Cardiac fibroblast (primary cell): Measurements from ENCODE around the gene STK24.

Source experiments
- DNase-seq, 2 donors: peaks; one replicate each; pipeline versions ENCODE4 v3.0.0 to v3.0.0-alpha.2; 2010; ENCODE audit warnings: low read depth in 2 of 2
- H3K4me3 ChIP-seq, 2 donors: replicated peaks in 1 of 2; 1 replicate in 1 of 2; 2 replicates in 1 of 2; pipeline ENCODE4 v1.5.1; 2011; ENCODE audit warnings: low read depth in 2 of 2, low read length in 2 of 2, mild to moderate bottlenecking in 2 of 2, moderate library complexity in 1 of 2
- TF ChIP-seq, protein P1 (sequence below): IDR thresholded peaks from one replicate; pipeline ENCODE4 v1.5.1; 2011; ENCODE audit warnings: low read depth, mild to moderate bottlenecking, low read length, inconsistent platforms

STK24 gene

GRCh38 chr13:98487522-98487921 is 89.4 kb downstream of the STK24 start:
- H3K4me3 ChIP-seq, result no peak overlapping the region
- TF ChIP-seq, protein P1, sequence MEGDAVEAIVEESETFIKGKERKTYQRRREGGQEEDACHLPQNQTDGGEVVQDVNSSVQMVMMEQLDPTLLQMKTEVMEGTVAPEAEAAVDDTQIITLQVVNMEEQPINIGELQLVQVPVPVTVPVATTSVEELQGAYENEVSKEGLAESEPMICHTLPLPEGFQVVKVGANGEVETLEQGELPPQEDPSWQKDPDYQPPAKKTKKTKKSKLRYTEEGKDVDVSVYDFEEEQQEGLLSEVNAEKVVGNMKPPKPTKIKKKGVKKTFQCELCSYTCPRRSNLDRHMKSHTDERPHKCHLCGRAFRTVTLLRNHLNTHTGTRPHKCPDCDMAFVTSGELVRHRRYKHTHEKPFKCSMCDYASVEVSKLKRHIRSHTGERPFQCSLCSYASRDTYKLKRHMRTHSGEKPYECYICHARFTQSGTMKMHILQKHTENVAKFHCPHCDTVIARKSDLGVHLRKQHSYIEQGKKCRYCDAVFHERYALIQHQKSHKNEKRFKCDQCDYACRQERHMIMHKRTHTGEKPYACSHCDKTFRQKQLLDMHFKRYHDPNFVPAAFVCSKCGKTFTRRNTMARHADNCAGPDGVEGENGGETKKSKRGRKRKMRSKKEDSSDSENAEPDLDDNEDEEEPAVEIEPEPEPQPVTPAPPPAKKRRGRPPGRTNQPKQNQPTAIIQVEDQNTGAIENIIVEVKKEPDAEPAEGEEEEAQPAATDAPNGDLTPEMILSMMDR, result no peak
- no peak for DNase-seq

DNA sequence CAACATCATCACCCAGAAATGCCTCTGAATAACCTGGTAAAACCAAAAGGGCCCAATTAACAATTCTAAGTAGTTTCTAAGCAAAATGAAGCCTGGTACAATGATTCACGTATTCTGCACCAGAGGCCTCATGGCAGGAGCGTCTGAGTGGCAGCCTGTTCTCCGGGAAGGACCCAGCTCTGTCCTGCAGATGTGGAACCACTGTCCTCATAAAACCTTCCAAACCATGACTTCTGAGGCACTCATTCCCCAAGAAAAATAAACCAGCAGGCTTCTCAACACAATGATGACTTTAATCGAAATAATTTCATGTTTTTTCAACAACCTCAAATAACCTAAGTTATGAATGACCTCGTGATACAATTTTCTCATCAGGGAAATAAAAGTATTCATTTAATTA is 89.9 kb downstream of the STK24 start:
- TF ChIP-seq, protein P1, result no peak
- no peak for DNase-seq

DNA sequence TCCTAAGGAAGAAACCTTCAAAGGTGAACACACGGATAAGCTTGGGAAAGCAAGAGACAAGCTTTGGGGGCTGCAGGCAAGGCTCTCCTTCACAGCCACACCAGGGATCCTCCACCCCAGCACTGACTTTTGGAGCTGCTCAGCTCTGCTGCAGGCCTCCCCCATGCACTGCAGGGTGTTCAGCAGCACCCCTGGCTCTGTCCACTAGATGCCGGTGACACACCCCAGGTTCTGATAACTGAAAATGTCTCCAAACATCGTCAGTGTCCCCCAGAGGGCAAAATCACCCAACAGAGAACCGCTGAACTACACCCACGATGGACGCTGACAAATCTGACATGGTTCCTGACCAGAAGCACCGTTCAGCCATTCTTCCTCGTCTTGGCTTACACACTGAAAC is 90.5 kb downstream of the STK24 start:
- no peak for DNase-seq
- TF ChIP-seq, protein P1, result no peak
- no peak overlapping the region for H3K4me3 ChIP-seq

More for the DNA sequence above, 89.9 kb downstream of the STK24 start:
- no peak overlapping the region for H3K4me3 ChIP-seq

- TF ChIP-seq, protein P1, result no peak
- no peak for DNase-seq
- no peak overlapping the region for H3K4me3 ChIP-seq
Measured at GRCh38 chr13:98485561-98485960, 91.3 kb downstream of the STK24 start.

DNA sequence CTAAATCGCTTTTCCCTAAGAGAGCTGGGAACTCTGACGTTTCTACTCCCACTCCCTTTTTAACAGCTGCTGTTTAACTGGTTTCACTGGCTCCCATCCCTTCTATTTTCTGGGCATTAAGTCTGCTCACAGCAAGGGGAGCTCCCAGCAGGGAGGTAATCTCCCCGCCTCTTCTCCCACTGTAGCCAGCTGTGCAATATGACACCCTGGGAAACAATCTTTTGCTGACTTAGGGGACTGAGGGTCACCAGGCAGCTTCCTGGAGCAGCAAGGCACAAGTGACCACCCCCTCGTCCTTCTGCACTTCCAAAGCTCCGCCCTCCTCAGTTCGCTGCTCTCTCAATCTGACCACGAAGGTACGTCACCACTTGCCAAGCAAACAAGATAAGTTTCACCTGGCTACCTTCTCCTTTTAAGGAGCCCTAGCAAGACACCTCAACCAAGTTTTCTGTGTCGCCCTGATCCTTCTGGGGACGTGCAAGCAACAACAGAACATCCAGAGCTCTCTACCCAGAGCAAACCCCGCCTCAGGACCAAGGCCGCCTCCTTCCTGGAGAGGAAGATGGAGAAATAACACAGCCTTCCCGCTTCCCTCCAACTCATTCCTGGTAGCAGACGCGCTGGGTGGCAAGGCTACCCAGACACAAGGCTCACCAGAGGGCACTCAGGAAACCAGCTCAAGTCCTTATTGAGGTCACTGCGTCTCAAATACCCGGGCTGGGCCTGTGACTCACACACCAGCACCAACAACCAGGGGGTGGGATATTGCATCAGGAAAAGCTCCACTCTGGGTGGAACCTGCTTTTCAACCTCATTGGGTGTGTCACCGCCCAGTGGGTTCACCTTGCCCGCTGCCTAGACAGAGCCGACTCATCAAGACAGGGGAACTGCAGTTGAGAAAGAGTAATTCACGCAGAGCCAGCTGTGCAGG is 92.4 kb downstream of the STK24 start:
- TF ChIP-seq, protein P1, result no peak
- DNase-seq, result peak; percentile 89 to 98
- H3K4me3 ChIP-seq, result peak overlapping the region in 1 of 2 donors; percentile 16

- TF ChIP-seq, protein P1, result no peak
- DNase-seq, result peak in 1 of 2 donors; percentile 32
- H3K4me3 ChIP-seq, result no peak overlapping the region
Measured at GRCh38 chr13:98483601-98484288, 93.2 kb downstream of the STK24 start.
